ENCODE data around the gene WAC. TPM values are rescaled to one million over a fixed set of nuclear protein-coding genes. Genes with fewer than 3 reads are reported as not detected.

WAC gene
- total RNA-seq, 1 donor = 92.8 TPM

GRCh38 chr10:28555358-28555757 is 22.4 kb downstream of the WAC start:
- no peak for TF ChIP-seq CTCF (IDR thresholded peaks at IDR 0.05; ENCODE audit: insufficient read depth, low read depth, low read length)
- no peak overlapping the region for H3K4me3 ChIP-seq (ENCODE audit: low read depth, low read length)

DNA sequence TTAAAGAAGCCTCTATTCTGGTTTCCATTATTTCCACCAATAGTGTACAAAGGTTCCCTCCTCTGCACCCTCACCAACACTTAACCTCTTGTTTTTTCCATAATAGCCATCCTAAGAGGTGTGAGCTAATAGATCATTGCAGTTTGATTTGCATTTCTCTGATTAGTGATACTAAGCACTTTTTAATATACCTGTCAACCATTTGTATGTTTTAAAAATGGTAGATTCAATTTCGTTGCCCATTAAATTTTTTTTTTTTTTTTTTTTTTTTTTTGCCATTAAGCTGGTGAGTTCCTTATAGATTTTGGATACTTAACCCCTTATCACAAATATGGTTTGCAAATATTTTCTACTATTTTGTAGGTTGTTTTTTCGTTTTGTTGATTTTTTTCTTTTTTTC is 23.2 kb downstream of the WAC start:
- DNase-seq (ENCODE audit: low read depth) = no peak
- TF ChIP-seq CTCF (IDR thresholded peaks at IDR 0.05; ENCODE audit: insufficient read depth, low read depth, low read length) = no peak
- H3K4me3 ChIP-seq (ENCODE audit: low read depth, low read length) = no peak overlapping the region

More at GRCh38 chr10:28555358-28555757, 22.4 kb downstream of the WAC start:
- no peak for DNase-seq (ENCODE audit: low read depth)

- H3K4me3 ChIP-seq (ENCODE audit: low read depth, low read length) = no peak overlapping the region
- no peak for TF ChIP-seq CTCF (IDR thresholded peaks at IDR 0.05; ENCODE audit: insufficient read depth, low read depth, low read length)
- no peak for DNase-seq (ENCODE audit: low read depth)
Observed at GRCh38 chr10:28558186-28558585, 25.3 kb downstream of the WAC start.

DNA sequence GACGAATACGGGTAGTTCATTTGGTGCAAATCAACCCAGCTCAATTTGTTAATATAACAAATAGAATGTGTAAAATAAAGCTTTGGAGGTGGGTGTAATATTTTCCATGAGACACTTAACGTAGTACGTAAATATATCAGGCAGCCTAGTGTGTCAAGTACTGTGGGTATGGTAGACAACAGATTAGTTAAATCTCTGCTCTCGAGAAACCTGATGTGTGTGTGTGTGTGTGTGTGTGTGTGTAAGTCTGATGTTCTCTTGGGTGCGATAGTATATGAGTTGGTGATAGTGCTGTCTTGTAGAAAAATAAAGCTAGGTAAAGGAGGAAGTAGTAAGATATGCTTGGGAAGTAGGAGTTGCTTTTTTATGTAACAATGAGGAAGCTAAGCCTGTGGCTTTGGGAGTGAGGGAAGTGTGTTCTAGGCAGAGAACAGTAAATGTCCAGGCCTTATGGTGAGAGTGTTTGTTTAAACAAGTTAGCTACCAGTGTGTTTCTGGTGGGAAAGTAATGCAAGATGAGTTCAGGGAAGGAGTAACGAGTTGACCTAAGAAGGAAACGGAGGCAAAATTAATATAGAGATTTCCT is 26.1 kb downstream of the WAC start:
- DNase-seq (ENCODE audit: low read depth) = peak; percentile 39
- H3K4me3 ChIP-seq (ENCODE audit: low read depth, low read length) = no peak overlapping the region
- TF ChIP-seq CTCF (IDR thresholded peaks at IDR 0.05; ENCODE audit: insufficient read depth, low read depth, low read length) = no peak

DNA sequence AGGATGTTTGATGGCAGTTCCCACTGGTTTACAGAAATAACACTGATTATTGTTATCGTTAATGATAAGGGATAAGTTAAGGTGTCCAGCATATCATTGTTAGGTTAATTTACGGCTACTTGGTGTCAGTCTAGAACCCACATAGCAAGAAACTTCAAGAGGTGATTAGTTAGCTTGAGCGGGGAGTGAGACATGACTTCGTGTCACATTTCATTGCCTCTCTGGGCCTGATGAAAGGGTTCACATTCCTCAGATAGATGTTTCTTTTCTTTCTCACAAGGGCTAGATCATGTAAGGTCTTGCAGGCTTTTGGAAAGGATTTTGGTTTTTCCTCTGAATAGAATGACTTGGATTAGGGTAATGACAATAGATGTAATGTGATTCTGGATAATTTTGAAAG is 26.7 kb downstream of the WAC start:
- DNase-seq (ENCODE audit: low read depth) = no peak
- TF ChIP-seq CTCF (IDR thresholded peaks at IDR 0.05; ENCODE audit: insufficient read depth, low read depth, low read length) = no peak
- no peak overlapping the region for H3K4me3 ChIP-seq (ENCODE audit: low read depth, low read length)

GRCh38 chr10:28560617-28561016 is 27.7 kb downstream of the WAC start:
- DNase-seq (ENCODE audit: low read depth) = no peak
- TF ChIP-seq CTCF (IDR thresholded peaks at IDR 0.05; ENCODE audit: insufficient read depth, low read depth, low read length) = no peak
- H3K4me3 ChIP-seq (ENCODE audit: low read depth, low read length) = no peak overlapping the region

DNA sequence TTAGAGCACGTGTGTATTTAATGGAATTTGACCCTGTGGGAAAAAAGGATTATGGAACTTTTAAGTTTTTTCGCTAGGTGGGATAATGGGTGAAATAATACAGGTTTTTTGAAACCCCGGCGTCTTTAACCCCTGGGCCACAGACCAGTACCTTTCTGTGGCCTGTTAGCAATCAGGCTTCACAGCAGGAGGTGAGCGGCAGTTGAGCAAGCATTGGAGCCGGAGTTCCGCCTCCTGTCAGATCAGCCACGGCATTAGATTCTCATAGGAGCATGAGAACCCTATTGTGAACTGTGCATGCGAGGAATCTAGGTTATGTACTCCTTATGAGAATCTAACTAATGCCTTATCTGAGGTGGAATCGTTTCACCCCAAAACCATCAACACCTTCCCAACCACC is 28.6 kb downstream of the WAC start:
- no peak for TF ChIP-seq CTCF (IDR thresholded peaks at IDR 0.05; ENCODE audit: insufficient read depth, low read depth, low read length)
- no peak for DNase-seq (ENCODE audit: low read depth)
- H3K4me3 ChIP-seq (ENCODE audit: low read depth, low read length) = no peak overlapping the region

All from fibroblast of villous mesenchyme (primary cell).